ENCODE measurements around the gene WDR41.

DNA sequence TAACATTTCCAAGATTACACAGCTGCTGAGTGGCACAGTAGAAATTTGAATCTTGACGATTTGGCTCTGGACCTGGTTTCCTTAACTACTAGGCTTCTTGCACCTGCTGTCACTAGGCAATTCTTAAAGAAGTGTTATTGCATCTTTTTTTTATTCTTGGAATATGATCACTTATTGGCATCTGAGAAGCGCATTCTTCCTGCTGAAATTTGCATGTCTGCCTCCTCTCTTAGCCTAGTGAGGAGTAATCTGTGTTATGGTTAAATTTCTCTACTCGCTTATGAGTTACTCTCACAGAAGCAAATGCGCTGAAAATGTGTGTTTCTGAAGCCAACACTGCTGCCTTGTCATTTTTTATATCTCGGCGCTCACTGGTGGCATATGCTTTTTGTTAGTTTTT lies 89.3 kb downstream of the WDR41 start:
- TF ChIP-seq, protein P1, sequence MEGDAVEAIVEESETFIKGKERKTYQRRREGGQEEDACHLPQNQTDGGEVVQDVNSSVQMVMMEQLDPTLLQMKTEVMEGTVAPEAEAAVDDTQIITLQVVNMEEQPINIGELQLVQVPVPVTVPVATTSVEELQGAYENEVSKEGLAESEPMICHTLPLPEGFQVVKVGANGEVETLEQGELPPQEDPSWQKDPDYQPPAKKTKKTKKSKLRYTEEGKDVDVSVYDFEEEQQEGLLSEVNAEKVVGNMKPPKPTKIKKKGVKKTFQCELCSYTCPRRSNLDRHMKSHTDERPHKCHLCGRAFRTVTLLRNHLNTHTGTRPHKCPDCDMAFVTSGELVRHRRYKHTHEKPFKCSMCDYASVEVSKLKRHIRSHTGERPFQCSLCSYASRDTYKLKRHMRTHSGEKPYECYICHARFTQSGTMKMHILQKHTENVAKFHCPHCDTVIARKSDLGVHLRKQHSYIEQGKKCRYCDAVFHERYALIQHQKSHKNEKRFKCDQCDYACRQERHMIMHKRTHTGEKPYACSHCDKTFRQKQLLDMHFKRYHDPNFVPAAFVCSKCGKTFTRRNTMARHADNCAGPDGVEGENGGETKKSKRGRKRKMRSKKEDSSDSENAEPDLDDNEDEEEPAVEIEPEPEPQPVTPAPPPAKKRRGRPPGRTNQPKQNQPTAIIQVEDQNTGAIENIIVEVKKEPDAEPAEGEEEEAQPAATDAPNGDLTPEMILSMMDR (conservative IDR thresholded peaks at IDR 0.05 in 1 of 2, IDR thresholded peaks at IDR 0.05 in 1 of 2; ENCODE audit: extremely low read depth in 1 of 2, insufficient read depth in 1 of 2, low read depth in 1 of 2, low read length in 2 of 2) = no peak
- TF ChIP-seq EZH2 (IDR thresholded peaks at IDR 0.05; ENCODE audit: borderline replicate concordance, low read length) = no peak
